Activated T-cell treated with anti-CD3 and anti-CD28 coated beads, Interleukin-2, amount 50 U/mL, for 24 hours (primary cell): ENCODE data around the gene HEPACAM.

Experiments used
- DNase-seq: peaks from one replicate; pipeline ENCODE4 v3.0.0-alpha.2; 2020
- H3K27ac Mint-ChIP-seq: 2 replicates; pipeline ENCODE4 v1.8.0; 2020; ENCODE audit warnings: mild to moderate bottlenecking, mixed read lengths
- H3K27me3 Mint-ChIP-seq: 2 replicates; pipeline ENCODE4 v1.8.0; 2020; ENCODE audit warnings: mixed read lengths
- H3K36me3 Mint-ChIP-seq: 2 replicates; pipeline ENCODE4 v1.8.0; 2020; ENCODE audit warnings: low read depth, mixed read lengths
- H3K4me1 Mint-ChIP-seq: 2 replicates; pipeline ENCODE4 v1.8.0; 2020; ENCODE audit warnings: low read depth, mixed read lengths
- H3K4me3 Mint-ChIP-seq: 2 replicates; pipeline ENCODE4 v1.8.0; 2020; ENCODE audit warnings: mild to moderate bottlenecking, moderate library complexity, mixed read lengths
- H3K9me3 Mint-ChIP-seq: 2 replicates; pipeline ENCODE4 v1.8.0; 2020; ENCODE audit warnings: mixed read lengths

Gene HEPACAM

GRCh38 chr11:124928942-124929665 lies 6.7 kb downstream of the HEPACAM start:
- DNase-seq: no peak
- no peak overlapping the region for H3K27ac Mint-ChIP-seq
- no peaks in the 10 kb centered on the region for H3K27me3 Mint-ChIP-seq
- H3K4me3 Mint-ChIP-seq: no peak overlapping the region
- H3K9me3 Mint-ChIP-seq: no peaks in the 10 kb centered on the region
- no peaks in the 10 kb centered on the region for H3K36me3 Mint-ChIP-seq
- peaks cover 7% of the 10 kb centered on the region for H3K4me1 Mint-ChIP-seq

- Mint-ChIP-seq H3K4me3 (no peak overlapping the region), H3K27ac (no peak overlapping the region), H3K36me3 (no peaks in the 10 kb centered on the region), H3K27me3 (no peaks in the 10 kb centered on the region), H3K4me1 (peaks cover 17% of the 10 kb centered on the region), H3K9me3 (no peaks in the 10 kb centered on the region)
- DNase-seq: no peak
Observed at GRCh38 chr11:124923296-124923695, 12.6 kb downstream of the HEPACAM start.

- H3K27ac Mint-ChIP-seq: no peak overlapping the region
- H3K9me3 Mint-ChIP-seq: no peaks in the 10 kb centered on the region
- DNase-seq: no peak
- H3K4me3 Mint-ChIP-seq: no peak overlapping the region
- peaks cover 17% of the 10 kb centered on the region for H3K4me1 Mint-ChIP-seq
- H3K36me3 Mint-ChIP-seq: no peaks in the 10 kb centered on the region
- H3K27me3 Mint-ChIP-seq: no peaks in the 10 kb centered on the region
Observed at GRCh38 chr11:124922831-124923230, 13.0 kb downstream of the HEPACAM start.

- Mint-ChIP-seq H3K27ac (peak overlapping the region; percentile 67), H3K4me3 (peak overlapping the region; percentile 42), H3K9me3 (no peaks in the 10 kb centered on the region), H3K4me1 (peaks cover 17% of the 10 kb centered on the region), H3K36me3 (no peaks in the 10 kb centered on the region), H3K27me3 (no peaks in the 10 kb centered on the region)
- peak; percentile 86 for DNase-seq
Observed at GRCh38 chr11:124920870-124921609, 14.8 kb downstream of the HEPACAM start.

GRCh38 chr11:124920356-124920755 lies 15.5 kb downstream of the HEPACAM start:
- peak overlapping the region; percentile 42 for H3K4me3 Mint-ChIP-seq
- no peaks in the 10 kb centered on the region for H3K27me3 Mint-ChIP-seq
- peak overlapping the region; percentile 67 for H3K27ac Mint-ChIP-seq
- no peaks in the 10 kb centered on the region for H3K36me3 Mint-ChIP-seq
- no peaks in the 10 kb centered on the region for H3K9me3 Mint-ChIP-seq
- peaks cover 17% of the 10 kb centered on the region for H3K4me1 Mint-ChIP-seq
- DNase-seq: no peak

- DNase-seq: no peak
- Mint-ChIP-seq H3K36me3 (no peaks in the 10 kb centered on the region), H3K4me3 (no peak overlapping the region), H3K27ac (no peak overlapping the region), H3K9me3 (no peaks in the 10 kb centered on the region), H3K4me1 (peaks cover 17% of the 10 kb centered on the region), H3K27me3 (no peaks in the 10 kb centered on the region)
Observed at GRCh38 chr11:124919898-124920297, 15.9 kb downstream of the HEPACAM start.

- Mint-ChIP-seq H3K4me1 (peaks cover 16% of the 10 kb centered on the region), H3K9me3 (no peaks in the 10 kb centered on the region), H3K4me3 (no peak within 1 kb of the TSS), H3K36me3 (no peaks in the 10 kb centered on the region), H3K27me3 (no peaks in the 10 kb centered on the region), H3K27ac (no peak within 1 kb of the TSS)
- no peak for DNase-seq
Observed at GRCh38 chr11:124918950-124919349, 16.9 kb downstream of the HEPACAM start, which contains the start of gene HEPN1. TSS of gene HEPN1 (plus strand) at chr11:124919250.

- H3K4me1 Mint-ChIP-seq: peaks cover 4% of the 10 kb centered on the region
- H3K27me3 Mint-ChIP-seq: no peaks in the 10 kb centered on the region
- no peak overlapping the region for H3K27ac Mint-ChIP-seq
- no peak overlapping the region for H3K4me3 Mint-ChIP-seq
- peaks cover 5% of the 10 kb centered on the region for H3K9me3 Mint-ChIP-seq
- DNase-seq: no peak
- no peaks in the 10 kb centered on the region for H3K36me3 Mint-ChIP-seq
Observed at GRCh38 chr11:124917115-124917637, 18.7 kb downstream of the HEPACAM start.

- no peak overlapping the region for H3K27ac Mint-ChIP-seq
- peaks cover 3% of the 10 kb centered on the region for H3K27me3 Mint-ChIP-seq
- no peak overlapping the region for H3K4me3 Mint-ChIP-seq
Observed at GRCh38 chr11:124916370-124916710, 19.5 kb downstream of the HEPACAM start.

GRCh38 chr11:124915541-124916369 lies 20.1 kb downstream of the HEPACAM start:
- Mint-ChIP-seq H3K27me3 (peaks cover 3% of the 10 kb centered on the region), H3K27ac (no peak overlapping the region), H3K36me3 (peaks cover 2% of the 10 kb centered on the region), H3K9me3 (peaks cover 13% of the 10 kb centered on the region), H3K4me1 (peaks cover 2% of the 10 kb centered on the region), H3K4me3 (no peak overlapping the region)
- no peak for DNase-seq

More at GRCh38 chr11:124916370-124916710, 19.5 kb downstream of the HEPACAM start:
- peaks cover 11% of the 10 kb centered on the region for H3K9me3 Mint-ChIP-seq
- DNase-seq: no peak
- H3K4me1 Mint-ChIP-seq: peaks cover 3% of the 10 kb centered on the region
- peaks cover 2% of the 10 kb centered on the region for H3K36me3 Mint-ChIP-seq

- Mint-ChIP-seq H3K4me3 (no peak overlapping the region), H3K9me3 (no peaks in the 10 kb centered on the region), H3K27me3 (peaks cover 21% of the 10 kb centered on the region), H3K27ac (no peak overlapping the region), H3K4me1 (no peaks in the 10 kb centered on the region), H3K36me3 (no peaks in the 10 kb centered on the region)
- DNase-seq: no peak
Observed at GRCh38 chr11:124902616-124903015, 33.2 kb downstream of the HEPACAM start.

- H3K36me3 Mint-ChIP-seq: no peaks in the 10 kb centered on the region
- H3K27me3 Mint-ChIP-seq: peaks cover 16% of the 10 kb centered on the region
- no peak for DNase-seq
- no peak overlapping the region for H3K4me3 Mint-ChIP-seq
- peaks cover 2% of the 10 kb centered on the region for H3K4me1 Mint-ChIP-seq
- no peak overlapping the region for H3K27ac Mint-ChIP-seq
- no peaks in the 10 kb centered on the region for H3K9me3 Mint-ChIP-seq
Observed at GRCh38 chr11:124900464-124900863, 35.4 kb downstream of the HEPACAM start.

- peaks cover 2% of the 10 kb centered on the region for H3K4me1 Mint-ChIP-seq
- DNase-seq: no peak
- H3K9me3 Mint-ChIP-seq: no peaks in the 10 kb centered on the region
- H3K4me3 Mint-ChIP-seq: no peak overlapping the region
- H3K36me3 Mint-ChIP-seq: no peaks in the 10 kb centered on the region
- no peak overlapping the region for H3K27ac Mint-ChIP-seq
- H3K27me3 Mint-ChIP-seq: peaks cover 16% of the 10 kb centered on the region
Observed at GRCh38 chr11:124899383-124900145, 36.3 kb downstream of the HEPACAM start.

GRCh38 chr11:124898711-124899110 lies 37.1 kb downstream of the HEPACAM start:
- H3K9me3 Mint-ChIP-seq: no peaks in the 10 kb centered on the region
- H3K27me3 Mint-ChIP-seq: peaks cover 16% of the 10 kb centered on the region
- no peak overlapping the region for H3K27ac Mint-ChIP-seq
- peaks cover 2% of the 10 kb centered on the region for H3K4me1 Mint-ChIP-seq
- no peaks in the 10 kb centered on the region for H3K36me3 Mint-ChIP-seq
- no peak overlapping the region for H3K4me3 Mint-ChIP-seq
- DNase-seq: no peak
